Tongue (tissue), 2 donors: ENCODE measurements around the gene AMIGO2. TPM values are rescaled to one million over a fixed set of nuclear protein-coding genes. Genes with fewer than 3 reads are reported as not detected.
A peak's percentile ranks its signal among the peaks of the same experiment; 100 is the strongest.
"Not testable (repeated sequence)": the region's sequence is repeated elsewhere in the genome, so short reads cannot be mapped to it uniquely, and the experiment has no call there.

Experiments used
- DNase-seq: peaks from one replicate; pipeline ENCODE4 v3.0.0-alpha.2; 2015
- total RNA-seq: library from RNA; depleted of rRNA; stranded (reverse); fragments of >200 nt; gene quantifications from one replicate; pipeline ENCODE4 v1.2.3, GENCODE V29; 2014

Gene AMIGO2
- 2.5 TPM for total RNA-seq

- DNase-seq, result peak; percentile 71
Measured at GRCh38 chr12:47079468-47079980, at the start of gene AMIGO2, which contains the start of gene PCED1B. Gene AMIGO2, minus strand, starts transcription at chr12:47079959. Its CDS starts 957 bp downstream, at chr12:47079002. Gene PCED1B, plus strand, starts transcription at chr12:47079621. Its CDS starts 155,443 bp downstream, at chr12:47235064.

DNA sequence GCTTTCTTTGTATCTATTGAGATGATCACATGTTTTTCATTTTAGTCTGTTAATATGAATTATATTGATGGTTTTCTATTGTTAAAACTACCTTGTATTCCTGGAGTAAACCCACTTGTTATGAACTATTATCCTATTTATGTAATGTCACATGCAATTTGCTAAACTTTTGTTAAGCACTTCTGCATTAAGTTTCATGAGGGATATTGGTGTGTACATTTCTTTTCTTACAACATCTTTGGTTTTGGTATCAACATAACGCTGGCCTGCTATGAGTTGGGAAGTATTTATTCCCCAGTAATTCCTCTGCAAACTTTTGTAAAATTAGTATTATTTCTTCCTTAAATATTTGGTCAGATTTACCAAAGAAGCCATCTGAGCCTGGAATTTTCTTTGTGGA, 46.5 kb upstream of the AMIGO2 start:
- DNase-seq, result no peak

DNA sequence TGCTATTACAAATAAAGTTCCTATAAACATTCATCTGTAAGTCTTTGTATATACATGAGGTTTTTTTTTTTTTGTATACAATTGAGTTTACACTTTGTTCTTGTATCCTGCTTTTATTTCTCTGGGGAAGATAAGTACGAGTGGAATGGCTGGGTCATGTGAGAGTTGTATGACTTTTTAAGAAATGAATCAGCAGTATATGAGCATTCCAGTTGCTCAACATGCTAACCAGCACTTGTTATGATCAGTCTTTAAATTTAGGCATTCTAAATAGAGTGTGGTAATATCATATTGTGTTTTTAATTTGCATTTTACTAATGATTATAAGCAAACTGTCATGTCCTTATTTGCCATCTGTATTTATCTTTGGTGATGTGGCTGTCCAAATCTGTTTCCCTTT, 44.7 kb upstream of the AMIGO2 start:
- no peak for DNase-seq

DNA sequence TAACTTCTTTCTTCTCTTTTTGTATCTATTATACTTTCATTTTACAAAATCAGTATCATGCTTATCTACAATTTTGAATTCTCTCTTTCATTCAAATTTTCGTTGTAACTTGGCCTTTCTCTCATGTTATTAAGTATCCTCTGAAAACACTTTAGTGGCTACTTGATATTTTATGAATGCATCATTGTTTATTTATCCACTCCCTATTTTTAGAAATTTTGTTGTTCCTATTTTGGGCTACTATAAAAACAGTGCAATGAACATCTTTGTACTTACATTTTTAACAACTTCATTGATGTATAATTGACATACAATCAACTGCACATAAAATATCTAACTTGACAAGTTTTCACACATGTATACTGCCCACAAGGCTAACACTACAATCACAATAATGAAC, 44.0 kb upstream of the AMIGO2 start:
- no peak for DNase-seq

DNA sequence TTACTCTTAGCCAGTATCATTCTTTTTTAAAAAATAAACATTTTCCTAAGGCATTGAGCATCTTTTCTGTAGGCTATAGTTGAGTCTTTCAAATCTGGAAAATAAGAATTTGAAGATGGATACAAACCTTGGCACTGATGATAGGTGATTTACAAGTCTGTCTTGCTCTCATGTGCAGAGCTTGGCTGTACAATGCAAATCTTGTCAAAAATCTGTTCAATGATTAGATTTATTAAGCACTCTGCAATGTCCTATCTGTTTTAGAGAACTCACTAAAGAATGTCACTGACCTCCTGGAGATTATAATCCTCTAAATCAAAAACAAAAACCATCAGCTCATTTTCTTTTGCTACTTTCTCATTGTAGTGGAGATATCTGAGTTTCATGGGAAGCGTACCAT, 42.8 kb upstream of the AMIGO2 start:
- DNase-seq, result no peak

- DNase-seq, result no peak
Measured at GRCh38 chr12:47121146-47121545, 41.4 kb upstream of the AMIGO2 start.

GRCh38 chr12:47120736-47121135, 41.0 kb upstream of the AMIGO2 start:
- no peak for DNase-seq

DNA sequence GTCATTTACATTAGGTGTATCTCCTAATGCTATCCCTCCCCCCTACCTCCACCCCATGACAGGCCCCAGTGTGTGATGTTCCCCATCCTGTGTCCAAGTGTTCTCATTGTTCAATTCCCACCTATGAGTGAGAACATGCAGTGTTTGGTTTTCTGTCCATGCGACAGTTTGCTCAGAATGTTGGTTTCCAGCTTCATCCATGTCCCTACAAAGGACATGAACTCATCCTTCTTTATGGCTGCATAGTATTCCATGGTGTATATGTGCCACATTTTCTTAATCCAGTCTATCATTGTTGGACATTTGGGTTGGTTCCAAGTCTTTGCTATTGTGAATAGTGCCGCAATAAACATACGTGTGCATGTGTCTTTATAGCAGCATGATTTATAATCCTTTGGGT, 37.5 kb upstream of the AMIGO2 start:
- not testable (repeated sequence) for DNase-seq

- no peak for DNase-seq
Measured at GRCh38 chr12:47114481-47114892, 34.7 kb upstream of the AMIGO2 start.

DNA sequence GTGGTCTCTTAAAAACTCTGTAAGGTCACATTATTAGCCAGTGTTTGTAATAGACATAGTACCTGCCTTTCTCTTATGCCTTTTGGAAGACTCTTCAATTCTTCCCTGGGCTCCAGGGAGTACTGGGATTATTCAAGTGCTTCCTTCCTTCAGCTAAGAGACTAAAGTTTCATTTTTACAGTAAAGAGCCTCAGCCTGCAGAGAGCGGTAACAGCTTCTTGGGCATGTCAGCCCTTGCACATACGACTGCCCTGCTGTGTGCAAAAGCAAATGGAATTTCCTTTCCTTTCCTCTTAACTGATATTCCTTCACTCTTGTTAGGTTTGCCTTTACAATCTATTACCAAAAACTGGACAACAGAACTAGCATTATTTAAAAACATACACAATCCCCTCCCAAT, 32.9 kb upstream of the AMIGO2 start:
- DNase-seq, result no peak

DNA sequence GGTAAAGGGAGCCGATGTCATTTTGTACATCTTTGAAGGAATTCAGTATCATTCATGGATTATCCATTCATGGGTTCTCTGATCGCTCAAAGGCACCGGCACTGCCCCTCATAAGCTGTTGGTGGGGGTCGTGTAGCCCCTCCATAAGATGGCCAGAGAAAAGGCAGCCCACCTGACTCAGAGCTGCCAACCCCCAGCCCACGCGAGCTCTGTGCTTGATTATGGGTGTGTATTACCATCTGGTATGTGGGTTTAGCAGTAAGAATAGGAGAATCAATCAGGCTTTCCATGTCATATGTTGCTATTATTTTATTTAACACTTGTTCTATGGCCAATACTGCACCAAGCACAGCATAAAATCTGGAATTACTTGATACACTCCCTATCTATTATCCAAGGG, 32.1 kb upstream of the AMIGO2 start:
- DNase-seq, result no peak

DNA sequence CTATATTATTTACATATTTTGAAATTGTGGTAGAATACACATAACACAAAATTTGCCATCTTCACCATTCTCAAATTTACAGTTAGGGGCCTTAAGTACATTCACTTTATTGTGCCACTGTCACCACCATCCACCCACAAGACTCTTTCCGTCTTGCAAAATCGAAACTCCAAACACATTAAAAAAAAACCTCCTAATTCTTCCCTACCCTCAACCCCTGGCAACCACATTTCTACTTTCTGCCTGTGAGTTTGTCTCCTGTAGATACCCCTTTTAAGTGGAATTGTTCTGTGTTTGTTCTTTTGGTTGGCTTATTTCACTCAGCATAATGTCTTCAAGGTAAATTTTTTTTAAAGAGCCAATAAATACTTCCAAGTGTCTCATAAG, 31.6 kb upstream of the AMIGO2 start:
- no peak for DNase-seq

DNA sequence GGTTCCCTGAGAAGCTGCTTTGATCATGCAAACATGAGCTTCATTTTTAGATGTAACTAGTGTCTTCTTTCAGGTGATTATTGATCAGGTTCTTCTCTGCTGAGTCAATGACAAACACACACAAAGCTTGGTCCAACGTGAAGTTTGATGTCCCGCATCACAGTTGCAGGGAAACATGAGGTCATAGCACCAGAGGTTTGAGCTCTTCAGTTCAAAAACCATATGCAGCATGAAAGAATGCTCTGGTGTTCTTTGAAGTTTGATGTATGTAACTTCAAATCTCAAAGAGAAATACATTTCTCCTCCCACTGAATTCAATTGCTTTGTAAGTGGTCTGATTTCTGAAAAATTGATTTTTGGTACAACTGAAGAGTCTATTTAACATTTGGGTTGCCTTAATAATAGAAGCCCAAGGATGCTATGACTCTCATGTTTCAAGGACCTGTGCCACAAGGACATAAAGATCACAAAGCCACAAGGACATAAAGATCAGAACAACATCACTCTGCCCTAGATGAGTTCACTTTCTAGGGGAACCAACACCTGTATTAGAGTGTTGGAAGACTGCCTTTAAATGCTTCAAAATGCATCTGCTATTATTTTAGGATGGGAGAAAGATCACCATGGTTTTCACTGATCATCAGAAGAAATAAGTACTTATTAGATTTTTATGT, 31.1 kb upstream of the AMIGO2 start:
- no peak for DNase-seq

DNA sequence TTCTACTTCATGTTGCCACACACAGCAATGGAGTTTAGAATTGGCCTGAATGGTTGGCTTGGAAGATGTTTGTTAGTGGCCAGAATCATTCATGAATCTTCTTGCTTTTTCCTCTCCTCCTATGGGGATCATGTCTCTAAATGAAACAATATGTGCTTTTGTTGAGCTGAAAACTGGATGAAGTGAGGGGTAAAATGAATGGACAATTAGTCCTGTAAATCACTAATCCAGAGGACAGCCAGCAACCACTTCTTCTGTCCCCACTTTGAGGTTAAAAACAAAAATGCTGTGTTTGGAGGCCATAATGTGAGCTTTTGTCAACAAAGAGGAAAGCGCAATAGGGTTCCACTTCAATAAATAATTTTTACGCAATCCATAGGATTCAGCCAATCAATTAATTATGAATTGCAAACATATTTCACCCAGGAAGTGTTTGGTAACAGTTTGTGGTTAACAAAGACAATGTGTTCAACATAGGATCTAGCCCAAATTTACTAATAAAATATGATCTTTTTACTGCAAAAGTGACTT, 30.3 kb upstream of the AMIGO2 start:
- DNase-seq, result no peak

DNA sequence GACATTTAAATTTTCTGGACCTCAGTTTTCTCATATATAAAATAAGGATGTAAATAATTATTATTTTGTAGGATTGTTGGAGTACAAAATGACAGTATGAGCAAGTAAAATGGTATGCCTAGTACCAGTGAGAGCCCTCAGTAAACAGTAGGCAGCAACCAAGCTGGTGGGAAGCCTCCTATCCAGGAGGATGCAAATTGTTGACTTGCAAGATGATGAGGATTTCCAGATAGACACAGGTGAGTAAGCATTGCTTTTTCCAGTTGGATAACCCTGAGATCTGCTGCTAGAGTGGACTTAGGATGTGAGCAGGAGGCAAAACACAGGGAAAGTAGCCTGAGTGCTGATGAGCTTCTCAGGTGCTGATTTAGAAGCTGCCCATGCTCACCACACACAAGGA, 28.2 kb upstream of the AMIGO2 start:
- no peak for DNase-seq

DNA sequence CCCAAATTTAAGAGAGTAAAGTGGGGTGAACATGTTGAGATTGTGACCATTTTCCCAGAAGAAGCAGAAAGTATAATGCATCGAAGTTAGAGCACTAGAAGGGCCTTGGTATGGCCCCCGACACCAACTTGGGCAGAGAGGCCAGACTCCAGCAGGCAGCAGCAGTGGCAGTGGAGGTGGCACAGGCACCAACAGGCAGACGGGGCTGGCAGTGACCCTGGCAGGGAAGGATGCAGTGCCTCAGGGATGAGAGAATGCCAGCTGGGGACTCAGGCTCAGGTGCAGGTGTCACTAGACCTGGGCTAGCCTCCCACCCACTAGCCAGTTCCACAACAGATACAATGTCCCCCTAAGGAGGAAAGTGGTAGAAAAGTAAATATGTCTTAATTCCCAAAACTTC, 27.7 kb upstream of the AMIGO2 start:
- DNase-seq, result no peak

- DNase-seq, result no peak
Measured at GRCh38 chr12:47105914-47106674, 26.3 kb upstream of the AMIGO2 start.

- no peak for DNase-seq
Measured at GRCh38 chr12:47102845-47103651, 23.3 kb upstream of the AMIGO2 start.

DNA sequence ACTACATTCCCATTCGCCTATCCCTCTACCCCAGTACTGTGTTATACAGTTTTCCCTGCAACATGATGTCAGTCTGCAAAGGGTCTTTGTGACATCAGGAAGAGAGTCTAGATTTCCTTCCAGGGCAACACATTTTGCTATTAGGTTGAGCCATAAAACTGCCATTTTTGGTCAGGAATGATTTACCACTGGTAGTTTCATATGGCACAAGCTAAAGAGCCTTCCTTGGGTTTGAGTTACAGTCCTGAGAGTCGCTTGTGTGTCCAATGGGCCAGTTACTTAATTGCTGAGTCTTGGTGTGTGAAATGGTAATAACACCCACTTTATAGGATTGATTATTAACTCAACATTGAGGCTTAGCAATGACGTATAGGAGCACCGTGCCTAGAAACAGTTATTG, 22.6 kb upstream of the AMIGO2 start:
- DNase-seq, result no peak

DNA sequence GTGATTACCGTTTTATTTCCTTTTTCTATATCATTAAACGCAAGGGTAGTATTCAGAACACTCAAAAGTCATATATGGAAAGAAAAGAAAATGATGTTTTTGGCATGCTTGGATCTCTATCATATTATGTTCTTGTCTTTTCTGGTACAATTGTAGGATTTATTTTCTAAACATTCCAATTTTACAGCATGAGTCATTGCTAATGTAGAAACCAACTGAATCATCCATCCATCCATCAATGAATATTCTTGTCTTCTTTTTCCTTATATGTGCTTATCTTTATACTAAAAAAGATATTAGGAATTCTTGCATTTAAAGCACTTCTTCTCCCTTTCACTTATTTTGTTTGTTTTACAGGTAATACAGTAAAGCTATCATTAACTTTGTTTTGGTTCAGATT, 20.4 kb upstream of the AMIGO2 start:
- no peak for DNase-seq

DNA sequence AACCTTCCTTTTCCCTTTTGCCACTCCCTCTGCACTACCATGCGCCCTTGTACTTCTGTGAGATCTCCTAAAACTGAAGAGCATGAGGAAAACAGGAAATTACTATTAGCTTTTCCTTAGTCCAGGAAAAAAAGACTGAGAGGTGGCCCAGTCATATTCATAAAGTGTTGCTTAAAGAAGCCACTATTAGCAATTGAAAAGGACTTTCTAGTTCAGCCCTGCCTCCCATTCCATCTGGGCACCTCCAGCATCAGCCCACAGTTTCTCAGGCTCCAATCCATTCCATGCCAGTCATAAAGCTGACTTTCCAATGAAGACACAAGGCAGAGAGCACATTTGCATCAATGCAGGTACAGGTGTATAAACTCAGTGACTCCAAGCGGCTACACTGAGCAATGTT, 19.9 kb upstream of the AMIGO2 start:
- no peak for DNase-seq

DNA sequence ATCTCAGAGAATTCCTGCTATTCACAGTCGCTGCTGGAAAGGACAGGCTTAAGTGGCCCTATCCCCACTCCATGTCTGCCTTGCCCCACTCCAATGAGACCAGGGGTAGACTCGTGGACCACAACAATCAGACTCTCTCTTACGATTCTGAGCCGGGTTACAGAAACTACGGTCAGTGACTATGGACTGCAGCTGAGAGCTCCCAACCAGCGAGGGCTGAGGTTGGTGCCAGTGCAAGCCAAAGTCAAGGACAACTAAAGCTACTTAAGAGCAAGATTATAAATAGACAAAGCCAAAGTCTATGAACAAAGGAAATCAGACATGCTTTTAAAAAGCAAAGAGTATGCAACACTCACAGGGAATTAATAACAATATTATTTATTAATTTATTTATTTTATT, 18.3 kb upstream of the AMIGO2 start:
- no peak for DNase-seq
